HG02588 (cell line): ENCODE measurements around the gene GRIN2A.
"Not testable (repeated sequence)": the region's sequence is repeated elsewhere in the genome, so short reads cannot be mapped to it uniquely, and the experiment has no call there.

Source experiments
- ATAC-seq: cut with Tn5 transposase; IDR thresholded peaks from one replicate; pipeline ENCODE4 v1.9.1; 2021; ENCODE audit warnings: mild to moderate bottlenecking, moderate library complexity; ENCODE audit not compliant: unreplicated experiment

GRIN2A gene

DNA sequence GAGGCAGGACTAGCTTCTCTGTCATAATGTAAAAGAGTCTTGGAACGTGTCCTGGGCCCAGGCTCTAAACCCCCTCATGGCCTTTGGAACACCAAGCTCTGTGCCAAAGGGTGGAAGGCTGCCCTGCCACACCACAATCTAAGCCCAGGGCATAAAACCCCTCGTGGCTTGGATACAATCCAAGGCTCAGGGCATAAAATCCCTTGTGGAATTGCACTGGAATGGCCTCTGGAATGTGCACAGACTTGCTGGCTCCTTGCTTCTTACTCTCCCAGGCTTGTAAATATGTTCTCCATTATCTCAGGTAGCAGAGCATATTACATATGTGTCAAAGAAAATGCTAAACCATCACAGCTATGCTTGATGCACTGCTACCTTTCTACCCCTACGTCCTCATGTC lies 306.2 kb downstream of the GRIN2A start:
- not testable (repeated sequence) for ATAC-seq

- ATAC-seq: no peak
Observed at GRCh38 chr16:9874219-9874618, 308.0 kb downstream of the GRIN2A start.

GRCh38 chr16:9870962-9871361 lies 311.3 kb downstream of the GRIN2A start:
- no peak for ATAC-seq

DNA sequence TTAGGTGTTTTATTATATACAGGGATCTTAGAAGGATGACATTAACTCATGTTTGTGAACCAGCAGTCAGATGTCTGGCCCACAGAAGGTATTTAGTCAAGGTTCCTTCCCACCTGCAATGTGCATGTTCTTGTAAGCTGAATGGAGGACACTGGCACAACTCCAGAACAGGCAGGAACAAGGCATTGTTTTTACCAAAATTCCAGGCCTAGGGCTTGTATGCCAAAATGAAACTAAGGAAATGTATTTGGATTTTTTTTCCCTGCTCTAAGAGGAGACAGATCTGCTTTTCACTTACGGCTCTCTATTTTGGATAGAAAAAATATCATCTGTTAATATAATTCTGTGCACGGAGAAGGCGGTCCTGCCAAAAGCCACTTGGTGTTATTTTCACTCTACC lies 312.5 kb downstream of the GRIN2A start:
- ATAC-seq: no peak

DNA sequence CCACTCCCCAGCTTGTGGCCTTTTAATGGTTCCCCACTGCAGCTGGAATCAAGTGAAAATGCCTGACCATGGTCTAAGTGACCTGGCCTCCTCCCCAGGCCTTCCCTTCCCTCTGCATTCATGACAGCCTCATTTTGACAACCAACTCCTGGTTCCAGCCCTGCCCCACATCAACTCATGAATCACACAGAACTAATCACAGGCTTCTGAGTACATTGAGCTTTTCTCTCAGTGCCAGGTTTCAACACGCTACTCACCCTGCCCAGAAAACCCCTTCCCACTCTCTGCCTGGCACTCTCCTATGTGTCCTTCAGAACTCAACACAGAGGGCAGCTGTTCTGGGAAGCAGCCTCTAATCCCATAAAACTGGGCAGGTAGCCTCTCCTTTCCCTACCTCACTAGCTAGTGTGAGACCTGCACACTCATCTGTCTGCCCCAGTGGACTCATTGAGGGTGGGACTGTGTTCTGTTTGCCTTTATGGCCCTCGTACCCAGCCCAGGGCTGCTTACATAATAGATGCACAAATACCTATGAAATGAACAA lies 313.6 kb downstream of the GRIN2A start:
- ATAC-seq: no peak

DNA sequence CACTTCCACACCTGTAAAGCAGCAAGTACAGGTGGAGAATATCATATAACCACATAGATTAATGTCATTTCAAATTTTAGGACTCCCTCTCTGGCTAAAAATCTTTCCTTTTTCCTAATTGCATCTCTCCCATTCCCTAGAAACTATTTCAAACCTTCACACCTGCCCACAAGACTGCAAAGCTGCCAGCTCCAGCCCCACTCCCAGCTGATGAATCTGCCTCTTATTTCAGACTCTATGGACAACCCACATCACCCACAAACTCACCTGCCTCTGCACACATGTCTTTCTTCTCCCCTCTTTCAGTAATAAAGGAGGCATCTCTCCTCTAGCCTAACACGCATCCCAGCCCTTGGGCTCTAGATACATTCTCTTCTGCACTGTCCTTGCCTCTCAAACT lies 315.1 kb downstream of the GRIN2A start:
- ATAC-seq: no peak

DNA sequence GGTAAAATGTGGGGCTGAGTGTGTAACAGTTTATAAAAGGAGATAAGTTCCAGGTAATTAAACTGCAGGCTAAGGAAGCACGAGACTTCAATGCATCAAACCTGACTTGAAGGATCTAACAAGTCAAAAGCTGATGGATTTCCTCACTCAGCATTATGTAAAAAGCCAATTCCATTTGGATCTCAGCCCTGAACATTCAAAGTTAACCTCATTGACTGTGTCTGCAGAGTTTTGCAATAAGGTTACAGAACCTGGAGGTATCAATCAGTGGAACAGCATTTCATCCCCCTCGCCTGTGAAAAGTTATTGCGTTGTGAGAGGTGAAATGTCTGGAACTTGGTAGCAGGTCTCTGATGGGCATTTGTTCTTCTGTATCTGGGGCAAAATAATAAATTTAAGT lies 317.8 kb downstream of the GRIN2A start:
- ATAC-seq: no peak

- ATAC-seq: no peak
Observed at GRCh38 chr16:9862327-9862726, 319.9 kb downstream of the GRIN2A start.

GRCh38 chr16:9860876-9861275 lies 321.4 kb downstream of the GRIN2A start:
- ATAC-seq: no peak

DNA sequence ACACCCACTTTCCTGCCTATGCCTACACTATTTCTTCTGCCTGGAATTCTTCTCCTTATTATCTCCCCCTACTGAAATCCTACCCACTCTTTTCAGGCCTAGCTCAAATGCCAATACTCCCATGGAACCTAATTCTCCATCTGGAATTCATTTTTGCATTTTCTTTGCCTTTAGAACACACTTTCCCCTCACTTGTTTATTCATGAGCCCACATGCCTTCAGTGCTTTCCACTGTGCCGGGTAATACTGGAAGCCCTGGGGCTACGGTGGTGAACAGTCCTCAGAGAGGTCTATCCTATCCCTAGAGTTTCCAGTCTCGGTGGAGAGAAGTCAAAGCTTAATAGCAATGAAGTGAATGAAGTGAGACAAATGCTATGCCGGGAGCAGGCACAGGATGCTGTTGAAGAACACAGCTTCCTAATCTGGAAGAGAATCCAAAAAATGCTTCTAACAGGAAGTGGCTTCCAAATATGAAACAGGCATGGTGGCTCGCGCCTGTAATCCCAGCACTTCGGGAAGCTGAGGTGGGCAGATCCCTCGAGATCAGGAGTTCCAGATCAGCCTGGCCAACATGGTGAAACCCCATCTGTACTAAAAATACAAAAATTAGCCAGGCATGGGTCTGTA lies 322.4 kb downstream of the GRIN2A start:
- ATAC-seq: no peak

GRCh38 chr16:9854675-9855074 lies 327.6 kb downstream of the GRIN2A start:
- ATAC-seq: no peak

DNA sequence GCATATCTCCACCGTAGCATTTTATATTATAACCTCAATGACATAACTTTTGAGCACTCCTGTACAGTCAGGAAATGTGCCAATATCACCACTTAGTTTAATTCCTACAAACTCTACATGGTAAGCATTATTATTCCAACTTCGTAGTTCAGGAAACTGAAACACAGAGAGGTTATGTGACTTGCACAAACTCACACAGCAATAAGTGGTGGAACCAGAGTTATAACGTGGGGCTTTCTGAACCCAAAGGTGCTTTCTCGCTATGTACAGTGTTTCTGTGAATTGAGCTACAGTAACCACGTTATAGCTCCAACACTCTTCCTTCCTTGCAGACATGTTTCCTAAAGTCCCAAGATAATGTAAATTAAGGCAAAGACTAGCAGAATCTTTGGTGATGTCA lies 330.2 kb downstream of the GRIN2A start:
- ATAC-seq: no peak

DNA sequence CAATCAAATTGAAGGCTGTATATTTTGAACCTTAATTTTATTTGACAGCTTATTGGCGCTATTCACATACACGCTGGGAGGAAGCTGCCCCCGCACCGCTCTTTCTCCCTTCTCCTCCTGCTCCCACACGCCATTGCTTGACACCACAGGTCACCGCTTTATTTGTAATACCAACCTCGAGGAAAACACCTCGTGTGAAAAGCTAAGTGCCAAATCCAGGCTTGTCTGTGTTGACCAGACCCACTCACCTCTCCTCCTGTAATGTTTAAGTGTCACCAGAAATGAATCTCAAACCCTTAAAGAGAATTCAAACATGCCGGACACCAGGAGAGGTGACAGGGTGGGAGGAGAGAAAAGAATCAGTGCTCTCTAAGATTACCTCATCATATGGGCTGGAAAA lies 331.4 kb downstream of the GRIN2A start:
- ATAC-seq: no peak

DNA sequence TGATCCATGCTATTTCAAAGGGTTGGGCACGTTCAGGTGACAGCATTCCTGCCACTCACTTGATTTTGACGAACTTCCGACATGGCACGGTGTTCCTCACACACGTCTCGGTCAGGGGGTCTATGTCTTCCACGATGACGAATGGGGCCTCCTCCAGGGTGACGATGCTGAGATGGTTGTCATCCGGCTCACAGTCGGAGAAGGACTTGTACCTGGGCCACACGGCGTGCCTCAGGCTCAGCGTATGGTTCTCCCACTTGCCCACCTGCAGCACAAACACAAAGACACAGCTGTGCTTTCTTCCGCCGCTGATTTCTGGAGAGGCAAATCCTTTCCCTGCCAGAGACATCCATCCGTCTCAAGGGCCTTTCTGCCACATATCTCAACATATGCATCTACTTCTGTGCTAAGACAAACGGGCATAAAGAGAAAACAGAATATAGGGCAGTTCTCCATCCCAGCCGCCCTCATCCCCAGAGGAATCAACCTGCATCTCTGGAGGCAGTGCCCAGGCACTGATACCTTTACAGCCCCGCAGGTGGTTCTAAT lies 332.5 kb downstream of the GRIN2A start:
- ATAC-seq: no peak

DNA sequence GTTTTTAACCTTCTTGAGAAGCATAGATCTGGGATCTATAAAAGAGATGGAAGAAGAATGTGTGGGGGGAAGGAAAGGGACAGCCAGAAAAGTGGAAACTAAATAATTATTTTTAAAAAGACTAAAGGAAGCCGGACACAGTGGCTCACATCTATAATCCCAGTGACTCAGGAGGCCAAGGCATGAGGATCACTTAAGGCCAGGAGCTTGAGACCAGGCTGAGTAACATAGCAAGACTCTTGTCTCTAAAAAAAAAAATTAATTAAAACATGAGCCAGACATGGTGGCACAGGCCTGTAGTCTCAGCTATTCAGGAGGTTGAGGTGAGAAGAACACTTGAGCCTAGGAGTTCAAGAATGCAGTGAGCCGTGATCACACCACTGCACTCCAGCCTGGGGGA lies 335.1 kb downstream of the GRIN2A start:
- no peak for ATAC-seq

DNA sequence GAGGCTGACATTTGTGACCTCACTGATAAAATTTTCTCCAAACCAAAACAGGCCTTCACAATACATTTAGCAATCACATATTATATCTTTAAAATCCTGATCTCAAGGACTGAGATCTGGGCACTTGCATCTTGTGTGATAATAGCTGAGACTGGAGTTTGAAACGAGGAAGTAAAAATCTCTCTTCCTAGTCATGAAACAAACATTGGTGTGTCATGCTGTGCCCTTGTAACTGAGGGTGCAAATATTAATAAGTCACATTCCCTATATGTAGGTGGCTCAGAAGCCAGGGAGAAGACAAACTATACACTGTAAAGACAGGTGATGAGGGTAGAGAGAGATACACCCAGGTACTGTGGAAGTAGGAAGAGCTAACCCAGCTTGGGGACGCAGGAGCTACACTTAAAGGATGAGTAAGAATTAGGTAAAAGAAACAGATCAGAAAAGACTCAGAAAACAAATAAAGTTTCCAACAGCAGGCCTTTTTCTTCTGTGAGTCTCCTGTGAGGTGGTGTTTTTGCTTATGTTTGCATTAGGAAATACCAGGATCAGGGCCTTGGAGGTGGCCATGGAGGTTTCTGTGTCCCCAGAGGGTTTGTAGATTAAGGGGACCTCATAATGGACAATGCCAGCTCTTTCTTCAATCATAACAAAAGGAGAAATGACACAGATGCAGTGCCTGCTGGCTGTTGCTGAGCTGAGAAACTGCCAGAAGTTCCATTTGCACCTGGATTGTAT lies 335.7 kb downstream of the GRIN2A start:
- ATAC-seq: no peak

DNA sequence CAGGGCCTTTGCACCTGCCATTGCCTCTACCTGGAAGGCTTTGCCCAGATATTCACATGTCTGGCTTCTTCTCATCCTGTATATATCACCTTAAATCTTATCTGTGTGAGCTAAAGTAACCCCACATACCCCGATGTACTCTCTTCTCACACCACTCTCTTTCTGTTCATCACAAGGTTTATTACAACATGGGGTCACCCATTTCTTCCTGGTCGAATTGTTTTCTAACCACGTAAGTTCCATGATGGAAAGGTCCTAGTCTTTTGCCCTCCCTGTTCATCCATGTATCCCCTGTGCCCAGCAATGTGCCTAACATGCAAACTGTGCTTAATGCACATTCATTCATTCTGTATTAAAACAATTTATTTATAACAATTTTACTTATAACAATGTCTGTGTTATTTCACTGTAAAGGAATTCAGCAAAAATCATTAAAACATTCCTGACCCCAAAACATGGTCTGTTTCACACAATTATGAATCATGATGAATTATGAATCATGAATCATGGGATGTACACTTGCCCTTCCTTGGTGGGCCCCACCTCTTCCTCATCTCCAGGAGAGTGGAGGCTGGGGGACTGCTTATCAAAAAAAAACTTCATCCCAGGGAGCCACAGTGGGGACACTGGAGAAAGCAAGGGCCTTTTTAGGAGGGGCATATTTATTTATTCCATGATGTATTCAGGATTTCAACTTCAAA lies 336.4 kb downstream of the GRIN2A start:
- ATAC-seq: no peak

DNA sequence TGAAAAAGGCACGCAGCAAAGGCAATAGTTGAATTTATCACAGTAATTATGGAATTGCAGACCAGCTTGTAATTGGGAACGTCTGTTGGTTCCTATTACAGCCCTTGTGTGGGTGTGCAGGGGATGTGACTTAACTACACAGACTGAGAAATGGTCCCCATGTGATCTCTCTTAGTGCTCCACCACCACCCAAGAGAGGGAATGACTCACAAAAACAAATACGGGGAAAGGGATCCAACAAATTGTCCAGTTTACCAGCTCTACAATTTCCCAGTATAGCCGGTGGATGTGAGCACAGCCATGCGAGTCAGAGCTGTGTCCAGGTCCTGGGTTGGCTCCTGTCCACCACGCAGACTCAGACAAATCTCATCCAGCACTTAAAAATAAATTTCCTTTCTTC lies 337.9 kb downstream of the GRIN2A start:
- ATAC-seq: no peak

DNA sequence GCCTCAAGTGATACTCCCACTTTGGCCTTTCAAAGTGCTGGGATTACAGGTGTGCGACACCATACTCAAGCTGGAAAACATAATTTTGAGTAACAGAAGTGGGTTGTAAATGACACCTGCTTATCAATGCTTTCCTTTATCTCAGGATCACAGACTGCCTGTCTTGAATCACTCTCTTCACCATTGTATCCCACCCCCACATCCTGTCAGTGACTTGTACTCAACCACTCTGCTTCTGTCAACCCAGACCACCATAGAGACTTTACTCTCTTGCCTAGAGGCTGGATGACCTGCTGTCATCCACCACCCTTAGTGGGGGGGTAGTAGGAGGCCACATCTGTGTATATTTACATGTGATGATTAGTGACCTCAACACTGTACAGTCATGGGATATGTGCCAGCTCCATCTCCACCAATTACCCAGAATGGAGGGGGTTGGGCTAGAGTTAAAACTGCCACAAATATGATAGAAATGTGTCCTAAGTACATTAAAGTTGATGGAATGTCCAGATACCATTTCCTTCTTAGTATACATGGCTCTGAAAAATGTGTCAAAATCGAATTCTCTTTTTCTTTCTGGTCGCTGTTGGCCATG lies 338.7 kb downstream of the GRIN2A start:
- no peak for ATAC-seq

- no peak for ATAC-seq
Observed at GRCh38 chr16:9840761-9841665, 341.2 kb downstream of the GRIN2A start.
